Endothelial cell of umbilical vein (primary cell): Measurements from ENCODE around the gene ASXL1. TPM values are rescaled to one million over a fixed set of nuclear protein-coding genes. Genes with fewer than 3 reads are reported as not detected.

ENCODE experiments used
- BruUV-seq: library from RNA; stranded (reverse); fragments of 400-500 nt; replicated peaks from 2 replicates; lab custom pipeline; 2021; lab: Mats Ljungman, UMichigan
- CTCF ChIA-PET: fragments of 300-600, 350-600 bp; sonication (Branson Sonifier 250); formaldehyde crosslinking; loops from one replicate; lab custom pipeline; 2021; ENCODE audit warnings: antibody characterized with exemption, inconsistent platforms; lab: Charles Lee
- POLR2A ChIA-PET: fragments of 300-600, 350-600 bp; sonication (Branson Sonifier 250); formaldehyde crosslinking; loops from one replicate; lab custom pipeline; 2021; ENCODE audit warnings: antibody characterized with exemption, inconsistent platforms; lab: Charles Lee
- DNase-seq: peaks from one replicate; pipeline ENCODE4 v3.0.0-alpha.2; 2011; ENCODE audit warnings: low read depth, low spot score
- FAIRE-seq: peaks from 2 replicates; lab custom pipeline; 2011; peaks lifted over from hg19 to GRCh38; lab: Jason Lieb, UNC
- H2AFZ ChIP-seq: 2 replicates; pipeline ENCODE4 v1.6.0; 2012; ENCODE audit warnings: low read depth, low read length, control low read depth, inconsistent platforms
- H3K27ac ChIP-seq: 2 replicates; pipeline ENCODE4 v1.5.1; 2011; ENCODE audit warnings: low read depth, mild to moderate bottlenecking, control low read depth, low read length, moderate library complexity; ENCODE audit not compliant: insufficient read depth
- H3K27me3 ChIP-seq, 2 experiments: 2 replicates each; pipeline versions ENCODE4 v1.6.0 to v1.6.1; 2011; ENCODE audit warnings: low read length in 2 of 2, mixed read lengths in 1 of 2; ENCODE audit not compliant: control insufficient read depth in 2 of 2, insufficient read depth in 2 of 2
- H3K36me3 ChIP-seq, 2 experiments: 2 replicates in 1 of 2; 3 replicates in 1 of 2; pipeline ENCODE4 v1.5.1; 2011; ENCODE audit warnings: low read length in 2 of 2, mild to moderate bottlenecking in 1 of 2, moderate library complexity in 1 of 2; ENCODE audit not compliant: control insufficient read depth in 2 of 2, insufficient read depth in 2 of 2; ENCODE audit errors: extremely low read depth in 1 of 2
- H3K4me1 ChIP-seq: 3 replicates; pipeline ENCODE4 v1.5.1; 2011; ENCODE audit warnings: mild to moderate bottlenecking, low read length; ENCODE audit not compliant: control insufficient read depth, insufficient read depth; ENCODE audit errors: extremely low read depth
- H3K4me2 ChIP-seq: 2 replicates; pipeline ENCODE4 v1.6.1; 2011; ENCODE audit warnings: low read length, control low read depth, mixed read lengths; ENCODE audit not compliant: insufficient read depth
- H3K4me3 ChIP-seq, 3 experiments: fragments of 200-600 bp in 1 of 3; sonication (generic), shearing (Covaris generic) in 1 of 3; replicated peaks in 1 of 3; 2 replicates each; pipeline ENCODE4 v1.5.1; 2011 to 2016; ENCODE audit warnings: control low read depth in 3 of 3, low read length in 3 of 3, mild to moderate bottlenecking in 2 of 3, inconsistent platforms in 1 of 3, low read depth in 1 of 3, moderate library complexity in 1 of 3; ENCODE audit not compliant: insufficient read depth in 1 of 3
- H3K79me2 ChIP-seq: 2 replicates; pipeline ENCODE4 v1.6.0; 2012; ENCODE audit warnings: low read length, inconsistent platforms; ENCODE audit not compliant: control insufficient read depth, insufficient read depth
- H3K9ac ChIP-seq: replicated peaks from 2 replicates; pipeline ENCODE3; 2011; ENCODE audit warnings: low read length, control low read depth; ENCODE audit not compliant: insufficient read depth; ENCODE audit errors: extremely low read depth
- H3K9me1 ChIP-seq: replicated peaks from 3 replicates; pipeline ENCODE4 v1.6.0; 2011; ENCODE audit warnings: mild to moderate bottlenecking, low read length; ENCODE audit not compliant: control insufficient read depth, insufficient read depth; ENCODE audit errors: extremely low read depth
- H3K9me3 ChIP-seq: replicated peaks from 2 replicates; pipeline ENCODE4 v1.5.1; 2012; ENCODE audit warnings: low read length, inconsistent platforms; ENCODE audit not compliant: control insufficient read depth, insufficient read depth
- H4K20me1 ChIP-seq: replicated peaks from 2 replicates; pipeline ENCODE3; 2011; ENCODE audit warnings: mild to moderate bottlenecking, low read length; ENCODE audit not compliant: control insufficient read depth, insufficient read depth; ENCODE audit errors: extremely low read depth
- EZH2 ChIP-seq: IDR thresholded peaks from 2 replicates; pipeline ENCODE4 v1.6.1; 2012; ENCODE audit warnings: borderline replicate concordance, low read depth, mild to moderate bottlenecking, moderate library complexity, low read length, inconsistent platforms; ENCODE audit not compliant: severe bottlenecking
- FOS ChIP-seq: IDR thresholded peaks from 2 replicates; pipeline ENCODE4 v1.6.1; 2011; ENCODE audit warnings: mild to moderate bottlenecking, low read length, moderate library complexity, borderline replicate concordance; ENCODE audit not compliant: insufficient read depth
- GATA2 ChIP-seq: IDR thresholded peaks from 2 replicates; pipeline ENCODE4 v1.7.0; 2011; ENCODE audit warnings: low read depth, mild to moderate bottlenecking, moderate library complexity, mixed read lengths, low read length; ENCODE audit not compliant: insufficient read length, insufficient read depth
- JUN ChIP-seq: IDR thresholded peaks from 2 replicates; pipeline ENCODE4 v1.6.1; 2011; ENCODE audit warnings: borderline replicate concordance, low read depth; ENCODE audit not compliant: insufficient read length, insufficient read depth
- MYC ChIP-seq: IDR thresholded peaks from one replicate; pipeline ENCODE4 v1.6.1; 2011; ENCODE audit warnings: mild to moderate bottlenecking, low read depth, low read length
- POLR2A ChIP-seq: IDR thresholded peaks from 2 replicates; pipeline ENCODE4 v1.6.1; 2012; ENCODE audit warnings: low read depth, mild to moderate bottlenecking, control low read depth, low read length
- POLR2AphosphoS5 ChIP-seq: IDR thresholded peaks from 2 replicates; pipeline ENCODE4 v1.6.1; 2012; ENCODE audit warnings: low read depth, mild to moderate bottlenecking, control low read depth, low read length, moderate library complexity; ENCODE audit not compliant: insufficient read depth
- dilution Hi-C: fragments of 300-500 bp; cut with MboI; formaldehyde crosslinking; loops from one replicate; pipeline ENCODE4 v1.15.0; 2019; ENCODE audit warnings: low sequenced_read_pairs; ENCODE audit not compliant: extremely low pct_ligation_motif_present
- intact Hi-C: fragments of 100-400 bp; cut with micrococcal nuclease; formaldehyde crosslinking; loops from one replicate; pipeline ENCODE4 v1.10.0; 2022
- polyA plus RNA-seq, 4 experiments: library from polyadenylated mRNA; depleted of rRNA in 3 of 4; stranded (reverse) in 3 of 4; unstranded in 1 of 4; fragments of >200 nt; gene quantifications; 2 replicates each; pipeline versions ENCODE4 v1.2.1 to v1.2.3, GENCODE V29; 2011 to 2012; ENCODE audit warnings: missing spikeins in 1 of 4
- total RNA-seq: library from RNA; stranded (reverse); gene quantifications from 2 replicates; pipeline ENCODE4 v1.2.3, GENCODE V29; 2021
- TF ChIP-seq, protein P1 (sequence below), 2 donors: IDR thresholded peaks; 1 replicate in 1 of 2; 2 replicates in 1 of 2; pipeline ENCODE4 v1.5.1; 2011; ENCODE audit warnings: low read length in 2 of 2, mild to moderate bottlenecking in 2 of 2, moderate library complexity in 2 of 2, control low read depth in 1 of 2, inconsistent platforms in 1 of 2, low read depth in 1 of 2; ENCODE audit not compliant: insufficient read depth in 1 of 2; ENCODE audit errors: extremely low read depth in 1 of 2
- TF ChIP-seq, protein P2 (sequence below): IDR thresholded peaks from 2 replicates; pipeline ENCODE4 v1.6.1; 2011; ENCODE audit not compliant: insufficient read depth, insufficient read length

The ASXL1 gene
- total and polyA plus RNA-seq, 2 donors (not counting 3 experiments of a cell fraction or from before 2014, with no cell fraction given) = 45.4 to 101 TPM

DNA sequence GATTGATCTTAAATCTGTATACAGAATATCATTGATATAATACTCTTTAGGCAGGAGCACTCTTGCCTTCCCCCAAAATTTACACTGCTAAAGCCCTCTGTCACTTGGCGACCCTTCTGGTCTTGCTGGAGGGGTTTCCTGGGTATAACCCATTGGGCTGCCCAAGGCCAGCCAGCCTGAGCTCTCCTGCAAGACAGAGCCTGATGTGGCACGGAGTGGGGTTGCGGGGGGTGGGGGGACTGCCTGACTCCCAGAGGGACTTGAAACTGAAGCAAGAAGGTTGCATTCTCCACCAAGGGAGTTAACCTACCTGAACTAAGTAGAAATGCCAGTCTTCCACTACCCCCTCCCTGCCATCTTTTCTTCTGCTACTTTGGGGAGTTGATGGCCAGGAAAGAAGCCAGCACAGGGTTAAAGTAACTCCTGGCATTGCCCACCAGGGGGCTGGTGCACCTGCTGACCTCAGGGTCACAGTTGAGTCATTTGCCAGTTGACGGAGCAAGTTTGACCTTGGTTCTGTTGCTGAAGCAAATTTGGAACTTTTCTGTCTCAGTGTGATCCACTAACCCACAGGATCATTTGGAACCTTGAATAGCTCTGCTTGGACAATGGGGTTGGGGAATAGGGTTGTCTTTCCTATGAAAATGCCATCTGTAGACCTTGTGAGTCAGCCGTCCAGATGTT, 79.4 kb downstream of the ASXL1 start:
- Histone ChIP-seq H3K36me3 (peaks cover 30 to 50% of the 10 kb centered on the region in 2 experiments), H3K9me1 (no peaks in the 10 kb centered on the region), H3K4me1 (peaks cover 19% of the 10 kb centered on the region), H4K20me1 (no peaks in the 10 kb centered on the region), H3K9me3 (no peaks in the 10 kb centered on the region), H3K27ac (no peak overlapping the region), H3K4me2 (no peak overlapping the region), H2AFZ (no peak overlapping the region), H3K27me3 (no peaks in the 10 kb centered on the region), H3K9ac (no peak overlapping the region), H3K79me2 (peaks cover 13% of the 10 kb centered on the region), H3K4me3 (no peak overlapping the region)
- DNase-seq = no peak
- dilution Hi-C loops = no loop called here
- CTCF ChIA-PET = no interaction called here
- intact Hi-C loops = no loop called here
- POLR2A ChIA-PET = no interaction called here
- no peak for FAIRE-seq
- TF ChIP-seq POLR2AphosphoS5 (peak; percentile 19), GATA2 (no peak), JUN (no peak), EZH2 (no peak), POLR2A (no peak), FOS (no peak), MYC (no peak)
- TF ChIP-seq, protein P1, sequence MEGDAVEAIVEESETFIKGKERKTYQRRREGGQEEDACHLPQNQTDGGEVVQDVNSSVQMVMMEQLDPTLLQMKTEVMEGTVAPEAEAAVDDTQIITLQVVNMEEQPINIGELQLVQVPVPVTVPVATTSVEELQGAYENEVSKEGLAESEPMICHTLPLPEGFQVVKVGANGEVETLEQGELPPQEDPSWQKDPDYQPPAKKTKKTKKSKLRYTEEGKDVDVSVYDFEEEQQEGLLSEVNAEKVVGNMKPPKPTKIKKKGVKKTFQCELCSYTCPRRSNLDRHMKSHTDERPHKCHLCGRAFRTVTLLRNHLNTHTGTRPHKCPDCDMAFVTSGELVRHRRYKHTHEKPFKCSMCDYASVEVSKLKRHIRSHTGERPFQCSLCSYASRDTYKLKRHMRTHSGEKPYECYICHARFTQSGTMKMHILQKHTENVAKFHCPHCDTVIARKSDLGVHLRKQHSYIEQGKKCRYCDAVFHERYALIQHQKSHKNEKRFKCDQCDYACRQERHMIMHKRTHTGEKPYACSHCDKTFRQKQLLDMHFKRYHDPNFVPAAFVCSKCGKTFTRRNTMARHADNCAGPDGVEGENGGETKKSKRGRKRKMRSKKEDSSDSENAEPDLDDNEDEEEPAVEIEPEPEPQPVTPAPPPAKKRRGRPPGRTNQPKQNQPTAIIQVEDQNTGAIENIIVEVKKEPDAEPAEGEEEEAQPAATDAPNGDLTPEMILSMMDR (IDR thresholded peaks at IDR 0.05; ENCODE audit: extremely low read depth in 1 of 2, insufficient read depth in 1 of 2, low read depth in 1 of 2, low read length in 2 of 2) = peak; percentile 23 to 40
- TF ChIP-seq, protein P2, sequence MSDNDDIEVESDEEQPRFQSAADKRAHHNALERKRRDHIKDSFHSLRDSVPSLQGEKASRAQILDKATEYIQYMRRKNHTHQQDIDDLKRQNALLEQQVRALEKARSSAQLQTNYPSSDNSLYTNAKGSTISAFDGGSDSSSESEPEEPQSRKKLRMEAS = no peak
- BruUV-seq = no TSS peak
